Upper lobe of right lung (tissue), 1 donor: ENCODE data around the gene PHF21B. TPM values are rescaled to one million over a fixed set of nuclear protein-coding genes. Genes with fewer than 3 reads are reported as not detected.

Experiments
- ATAC-seq: fragments of 200-7000 bp; cut with Tn5 transposase; one replicate; pipeline ENCODE4 v1.9.1; 2020; ENCODE audit warnings: mild to moderate bottlenecking, moderate library complexity
- DNase-seq: peaks from one replicate; pipeline ENCODE4 v3.0.0-alpha.2; 2020
- H3K27ac ChIP-seq: fragments of 200-600 bp; one replicate; pipeline ENCODE4 v1.8.0; 2022
- H3K27me3 ChIP-seq: fragments of 200-600 bp; one replicate; pipeline ENCODE4 v1.8.0; 2022; ENCODE audit warnings: mild to moderate bottlenecking
- H3K36me3 ChIP-seq: fragments of 200-600 bp; one replicate; pipeline ENCODE4 v1.8.0; 2022
- H3K4me1 ChIP-seq: fragments of 200-600 bp; one replicate; pipeline ENCODE4 v1.8.0; 2022
- H3K4me3 ChIP-seq: fragments of 200-600 bp; one replicate; pipeline ENCODE4 v1.8.0; 2022; ENCODE audit warnings: mild to moderate bottlenecking
- H3K9me3 ChIP-seq: fragments of 200-600 bp; one replicate; pipeline ENCODE4 v1.8.0; 2022
- CTCF ChIP-seq: fragments of 200-600 bp; IDR thresholded peaks from one replicate; pipeline ENCODE4 v1.8.0; 2022; ENCODE audit warnings: antibody characterized with exemption
- intact Hi-C: fragments of 100-400 bp; cut with DNase I; formaldehyde crosslinking; loops from one replicate; pipeline ENCODE4 v1.11.0; 2022
- total RNA-seq: library from RNA; stranded (reverse); fragmentation: NEBNext Ultra II Directional; extraction: Animal tissue kit (Norgen Biotek cat#: 25700); gene quantifications from one replicate; pipeline ENCODE4 v1.2.1, GENCODE V29; 2021
- donor health status: DM: no; HTN: yes; CAD: no; lungs with severe emphysema.

PHF21B gene
- total RNA-seq, 1 donor from 2014 or later, result 0.12 TPM

- no peaks in the 10 kb centered on the region for H3K36me3 ChIP-seq
- no peaks in the 10 kb centered on the region for H3K4me1 ChIP-seq
- DNase-seq (no peak), ATAC-seq (no peak)
- H3K27ac ChIP-seq, result no peak overlapping the region
- no peaks in the 10 kb centered on the region for H3K9me3 ChIP-seq
- intact Hi-C loops, result no loop called here
- H3K27me3 ChIP-seq, result no peaks in the 10 kb centered on the region
- TF ChIP-seq CTCF, result no peak
- no peak overlapping the region for H3K4me3 ChIP-seq
These were observed 162.4 kb downstream of the PHF21B start for GRCh38 chr22:44847380-44847779.

- Histone ChIP-seq H3K36me3 (no peaks in the 10 kb centered on the region), H3K27ac (no peak overlapping the region), H3K9me3 (no peaks in the 10 kb centered on the region), H3K4me3 (no peak overlapping the region), H3K4me1 (no peaks in the 10 kb centered on the region), H3K27me3 (no peaks in the 10 kb centered on the region)
- intact Hi-C loops, result no loop called here
- no peak for TF ChIP-seq CTCF
- ATAC-seq (no peak), DNase-seq (no peak)
These were observed 163.0 kb downstream of the PHF21B start for GRCh38 chr22:44846726-44847275.

- no peak for TF ChIP-seq CTCF
- H3K4me1 ChIP-seq, result no peaks in the 10 kb centered on the region
- no peak for DNase-seq
- H3K4me3 ChIP-seq, result no peak overlapping the region
- no peak for ATAC-seq
- H3K27me3 ChIP-seq, result no peaks in the 10 kb centered on the region
- intact Hi-C loops, result no loop called here
- no peaks in the 10 kb centered on the region for H3K9me3 ChIP-seq
- H3K36me3 ChIP-seq, result no peaks in the 10 kb centered on the region
- H3K27ac ChIP-seq, result no peak overlapping the region
These were observed 163.7 kb downstream of the PHF21B start for GRCh38 chr22:44845796-44846720.

GRCh38 chr22:44845191-44845590 is 164.6 kb downstream of the PHF21B start:
- H3K27me3 ChIP-seq, result no peaks in the 10 kb centered on the region
- ATAC-seq (no peak), DNase-seq (no peak)
- H3K4me1 ChIP-seq, result no peaks in the 10 kb centered on the region
- no peaks in the 10 kb centered on the region for H3K9me3 ChIP-seq
- H3K4me3 ChIP-seq, result no peak overlapping the region
- no peak overlapping the region for H3K27ac ChIP-seq
- no peaks in the 10 kb centered on the region for H3K36me3 ChIP-seq
- no peak for TF ChIP-seq CTCF
- intact Hi-C loops, result no loop called here

- H3K27me3 ChIP-seq, result no peaks in the 10 kb centered on the region
- intact Hi-C loops, result no loop called here
- H3K27ac ChIP-seq, result no peak overlapping the region
- H3K9me3 ChIP-seq, result no peaks in the 10 kb centered on the region
- TF ChIP-seq CTCF, result no peak
- H3K4me1 ChIP-seq, result no peaks in the 10 kb centered on the region
- DNase-seq (no peak), ATAC-seq (no peak)
- H3K4me3 ChIP-seq, result no peak overlapping the region
- H3K36me3 ChIP-seq, result no peaks in the 10 kb centered on the region
These were observed 167.4 kb downstream of the PHF21B start for GRCh38 chr22:44842417-44842816.
